Panc1 (cell line): ENCODE measurements around the gene ERCC1. TPM values are rescaled to one million over a fixed set of nuclear protein-coding genes. Genes with fewer than 3 reads are reported as not detected.
"Not testable (repeated sequence)": the region's sequence is repeated elsewhere in the genome, so short reads cannot be mapped to it uniquely, and the experiment has no call there.

Source experiments
- ATAC-seq: fragments of 200-7000 bp; cut with Tn5 transposase; 2 replicates; pipeline ENCODE4 v1.9.1; 2020; ENCODE audit warnings: mild to moderate bottlenecking, moderate library complexity
- BruUV-seq: library from RNA; stranded (reverse); fragments of 400-500 nt; replicated peaks from 2 replicates; lab custom pipeline; 2021; lab: Mats Ljungman, UMichigan
- CTCF ChIA-PET: fragments of 300-600 bp; sonication (Branson Sonifier 250); formaldehyde crosslinking; loops from one replicate; lab custom pipeline; 2022; ENCODE audit warnings: antibody characterized with exemption; lab: Charles Lee
- POLR2A ChIA-PET: fragments of 300-600 bp; sonication (Branson Sonifier 250); formaldehyde crosslinking; loops from one replicate; lab custom pipeline; 2022; ENCODE audit warnings: antibody characterized with exemption; lab: Charles Lee
- DNase-seq: peaks from one replicate; pipeline ENCODE4 v3.0.0-alpha.2; 2010; ENCODE audit warnings: low read depth, low spot score
- H3K27ac ChIP-seq: 2 replicates; pipeline ENCODE4 v1.5.1; 2011; ENCODE audit warnings: mild to moderate bottlenecking, low read length, inconsistent platforms
- H3K27me3 ChIP-seq: fragments of 200-500 bp; sonication (Bioruptor generic); 2 replicates; pipeline ENCODE4 v1.6.0; 2014; ENCODE audit warnings: low read length, inconsistent platforms; ENCODE audit not compliant: control insufficient read depth, insufficient read depth
- H3K36me3 ChIP-seq: fragments of 200-500 bp; sonication (Bioruptor generic); 2 replicates; pipeline ENCODE4 v1.5.1; 2014; ENCODE audit warnings: inconsistent platforms, mild to moderate bottlenecking, low read length, moderate library complexity; ENCODE audit not compliant: control insufficient read depth, insufficient read depth
- H3K4me1 ChIP-seq: 2 replicates; pipeline ENCODE4 v1.5.1; 2011; ENCODE audit warnings: inconsistent platforms, mild to moderate bottlenecking, low read length, moderate library complexity; ENCODE audit not compliant: control insufficient read depth, insufficient read depth
- H3K4me3 ChIP-seq, 2 experiments: 2 replicates each; pipeline ENCODE4 v1.5.1; 2011 to 2012; ENCODE audit warnings: low read depth in 2 of 2, low read length in 2 of 2, mild to moderate bottlenecking in 2 of 2, inconsistent platforms in 1 of 2, moderate library complexity in 1 of 2
- H3K9me3 ChIP-seq: fragments of 200-500 bp; sonication (Bioruptor generic); 2 replicates; pipeline ENCODE4 v1.5.1; 2014; ENCODE audit warnings: low read depth, mild to moderate bottlenecking, inconsistent platforms, low read length, moderate library complexity; ENCODE audit not compliant: control insufficient read depth, insufficient read depth
- POLR2AphosphoS5 ChIP-seq: IDR thresholded peaks from 2 replicates; pipeline ENCODE4 v1.6.1; 2012; ENCODE audit warnings: mild to moderate bottlenecking, low read depth, low read length, moderate library complexity
- SIN3A ChIP-seq: IDR thresholded peaks from 2 replicates; pipeline ENCODE4 v1.6.1; 2012; ENCODE audit warnings: low read depth, mild to moderate bottlenecking, low read length, moderate library complexity, borderline replicate concordance; ENCODE audit not compliant: insufficient read depth
- TCF7L2 ChIP-seq: IDR thresholded peaks from 2 replicates; pipeline ENCODE4 v1.6.1; 2011; ENCODE audit warnings: mild to moderate bottlenecking, low read depth, low read length, inconsistent platforms
- in situ Hi-C: cut with HindIII; loops from 2 replicates; pipeline ENCODE4 v1.10.0; 2016; ENCODE audit warnings: low sequenced_read_pairs, low pct_unique_long_range_greater_than_20kb
- intact Hi-C: fragments of 100-400 bp; cut with micrococcal nuclease; formaldehyde crosslinking; loops from one replicate; pipeline ENCODE4 v1.10.0; 2022; ENCODE audit not compliant: unreplicated experiment
- total RNA-seq: library from RNA; stranded (reverse); gene quantifications from one replicate; pipeline ENCODE4 v1.2.1, GENCODE V29; 2021; ENCODE audit not compliant: unreplicated experiment
- TF ChIP-seq, protein P1 (sequence below): fragments of 450-650 bp; IDR thresholded peaks from 2 replicates; pipeline ENCODE4 v1.5.1; 2017; ENCODE audit warnings: mild to moderate bottlenecking
- TF ChIP-seq, protein P2 (sequence below), 2 experiments: IDR thresholded peaks; 2 replicates each; pipeline ENCODE4 v1.6.1; 2011 to 2012; ENCODE audit warnings: low read depth in 2 of 2, control low read depth in 1 of 2, low read length in 1 of 2, mild to moderate bottlenecking in 1 of 2, moderate library complexity in 1 of 2; ENCODE audit not compliant: insufficient read depth in 1 of 2

The ERCC1 gene
- total RNA-seq, 1 experiment from 2014 or later: 80.3 TPM

DNA sequence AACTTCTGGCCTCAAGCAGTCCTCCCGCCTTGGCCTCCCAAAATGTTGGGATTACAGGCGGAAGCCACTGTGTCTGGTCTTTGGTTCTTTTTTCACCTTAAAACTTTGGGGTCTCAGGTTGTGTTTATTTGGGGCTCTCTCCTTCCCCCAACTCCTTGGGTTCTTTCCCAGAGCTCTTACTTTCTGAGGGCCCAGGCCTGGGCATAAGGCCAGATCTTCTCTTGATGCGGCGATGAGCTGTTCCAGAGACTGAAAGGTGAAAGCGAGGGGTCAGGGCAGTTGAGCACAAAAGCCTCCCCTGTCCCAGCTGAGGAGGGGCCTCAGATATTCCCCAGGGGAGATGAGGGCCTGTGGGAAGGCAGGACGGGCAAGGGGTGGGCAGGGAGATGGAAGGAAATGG lies 10.2 kb downstream of the ERCC1 start:
- no peak for ATAC-seq
- POLR2A ChIA-PET: no interaction called here
- H3K9me3 ChIP-seq: no peaks in the 10 kb centered on the region
- in situ Hi-C loops: no loop called here
- no peak for TF ChIP-seq TCF7L2
- no peak for TF ChIP-seq SIN3A
- TF ChIP-seq, protein P1, sequence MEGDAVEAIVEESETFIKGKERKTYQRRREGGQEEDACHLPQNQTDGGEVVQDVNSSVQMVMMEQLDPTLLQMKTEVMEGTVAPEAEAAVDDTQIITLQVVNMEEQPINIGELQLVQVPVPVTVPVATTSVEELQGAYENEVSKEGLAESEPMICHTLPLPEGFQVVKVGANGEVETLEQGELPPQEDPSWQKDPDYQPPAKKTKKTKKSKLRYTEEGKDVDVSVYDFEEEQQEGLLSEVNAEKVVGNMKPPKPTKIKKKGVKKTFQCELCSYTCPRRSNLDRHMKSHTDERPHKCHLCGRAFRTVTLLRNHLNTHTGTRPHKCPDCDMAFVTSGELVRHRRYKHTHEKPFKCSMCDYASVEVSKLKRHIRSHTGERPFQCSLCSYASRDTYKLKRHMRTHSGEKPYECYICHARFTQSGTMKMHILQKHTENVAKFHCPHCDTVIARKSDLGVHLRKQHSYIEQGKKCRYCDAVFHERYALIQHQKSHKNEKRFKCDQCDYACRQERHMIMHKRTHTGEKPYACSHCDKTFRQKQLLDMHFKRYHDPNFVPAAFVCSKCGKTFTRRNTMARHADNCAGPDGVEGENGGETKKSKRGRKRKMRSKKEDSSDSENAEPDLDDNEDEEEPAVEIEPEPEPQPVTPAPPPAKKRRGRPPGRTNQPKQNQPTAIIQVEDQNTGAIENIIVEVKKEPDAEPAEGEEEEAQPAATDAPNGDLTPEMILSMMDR: no peak
- TF ChIP-seq, protein P2, sequence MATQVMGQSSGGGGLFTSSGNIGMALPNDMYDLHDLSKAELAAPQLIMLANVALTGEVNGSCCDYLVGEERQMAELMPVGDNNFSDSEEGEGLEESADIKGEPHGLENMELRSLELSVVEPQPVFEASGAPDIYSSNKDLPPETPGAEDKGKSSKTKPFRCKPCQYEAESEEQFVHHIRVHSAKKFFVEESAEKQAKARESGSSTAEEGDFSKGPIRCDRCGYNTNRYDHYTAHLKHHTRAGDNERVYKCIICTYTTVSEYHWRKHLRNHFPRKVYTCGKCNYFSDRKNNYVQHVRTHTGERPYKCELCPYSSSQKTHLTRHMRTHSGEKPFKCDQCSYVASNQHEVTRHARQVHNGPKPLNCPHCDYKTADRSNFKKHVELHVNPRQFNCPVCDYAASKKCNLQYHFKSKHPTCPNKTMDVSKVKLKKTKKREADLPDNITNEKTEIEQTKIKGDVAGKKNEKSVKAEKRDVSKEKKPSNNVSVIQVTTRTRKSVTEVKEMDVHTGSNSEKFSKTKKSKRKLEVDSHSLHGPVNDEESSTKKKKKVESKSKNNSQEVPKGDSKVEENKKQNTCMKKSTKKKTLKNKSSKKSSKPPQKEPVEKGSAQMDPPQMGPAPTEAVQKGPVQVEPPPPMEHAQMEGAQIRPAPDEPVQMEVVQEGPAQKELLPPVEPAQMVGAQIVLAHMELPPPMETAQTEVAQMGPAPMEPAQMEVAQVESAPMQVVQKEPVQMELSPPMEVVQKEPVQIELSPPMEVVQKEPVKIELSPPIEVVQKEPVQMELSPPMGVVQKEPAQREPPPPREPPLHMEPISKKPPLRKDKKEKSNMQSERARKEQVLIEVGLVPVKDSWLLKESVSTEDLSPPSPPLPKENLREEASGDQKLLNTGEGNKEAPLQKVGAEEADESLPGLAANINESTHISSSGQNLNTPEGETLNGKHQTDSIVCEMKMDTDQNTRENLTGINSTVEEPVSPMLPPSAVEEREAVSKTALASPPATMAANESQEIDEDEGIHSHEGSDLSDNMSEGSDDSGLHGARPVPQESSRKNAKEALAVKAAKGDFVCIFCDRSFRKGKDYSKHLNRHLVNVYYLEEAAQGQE (IDR thresholded peaks at IDR 0.05; ENCODE audit: insufficient read depth in 1 of 2, low read depth in 2 of 2, low read length in 1 of 2): no peak
- no peaks in the 10 kb centered on the region for H3K4me1 ChIP-seq
- H3K4me3 ChIP-seq: no peak overlapping the region
- H3K27ac ChIP-seq: no peak overlapping the region
- no TSS peak for BruUV-seq
- CTCF ChIA-PET: no interaction called here
- no peaks in the 10 kb centered on the region for H3K36me3 ChIP-seq
- intact Hi-C loops: no loop called here
- DNase-seq: no peak
- no peaks in the 10 kb centered on the region for H3K27me3 ChIP-seq

DNA sequence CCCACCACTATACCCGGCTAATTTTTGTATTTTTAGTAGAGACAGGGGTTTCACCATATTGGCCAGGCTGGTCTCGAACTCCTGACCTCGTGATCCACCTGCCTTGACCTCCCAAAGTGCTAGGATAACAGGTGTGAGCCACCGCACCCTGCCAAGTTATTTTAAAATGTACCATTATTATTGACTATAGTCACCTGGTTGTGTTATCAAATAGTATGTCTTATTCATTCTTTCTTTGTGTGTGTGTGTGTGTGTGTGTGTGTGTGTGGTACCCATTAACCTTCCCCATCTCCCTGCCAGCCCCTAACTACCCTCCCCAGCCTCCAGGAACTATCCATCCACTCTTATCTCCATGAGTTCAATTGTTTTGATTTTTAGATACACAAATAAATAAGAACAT lies 13.4 kb downstream of the ERCC1 start:
- POLR2A ChIA-PET: interaction anchor here (0.6 kb wide), 1 partner anchor 706 kb away, joined by 3 read pairs; no protein-coding TSS in a partner anchor
- H3K4me1 ChIP-seq, H3K27me3 ChIP-seq, H3K9me3 ChIP-seq, H3K4me3 ChIP-seq, BruUV-seq, ATAC-seq, H3K36me3 ChIP-seq, DNase-seq, H3K27ac ChIP-seq, intact Hi-C loops, in situ Hi-C loops: not testable (repeated sequence)
- TF ChIP-seq POLR2AphosphoS5: 0 out of 2 replicates have a peak, but pooled peaks have one; percentile 6
- CTCF ChIA-PET: interaction anchor here (0.7 kb wide), 1 partner anchor 29 kb away, joined by 3 read pairs; no protein-coding TSS in a partner anchor

DNA sequence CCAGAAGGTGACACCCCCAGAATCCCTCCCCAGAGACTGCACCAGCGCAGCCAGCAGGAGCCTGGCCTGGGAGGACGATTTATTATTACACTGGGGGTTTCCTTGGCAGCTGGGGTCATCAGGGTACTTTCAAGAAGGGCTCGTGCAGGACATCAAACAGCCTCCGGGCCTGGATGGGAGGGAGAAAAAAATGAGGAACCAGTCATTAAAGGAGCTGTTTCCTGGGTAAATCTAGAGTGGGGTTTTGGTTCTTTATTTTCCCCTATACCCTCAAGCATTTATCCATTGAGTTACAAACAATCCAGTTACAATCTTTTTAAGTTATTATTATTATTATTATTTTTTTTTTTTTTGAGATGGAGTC lies 14.2 kb downstream of the ERCC1 start:
- in situ Hi-C loops: no loop called here
- Histone ChIP-seq H3K9me3 (no peaks in the 10 kb centered on the region), H3K27me3 (no peaks in the 10 kb centered on the region), H3K4me3 (no peak overlapping the region), H3K4me1 (no peaks in the 10 kb centered on the region), H3K27ac (no peak overlapping the region), H3K36me3 (peaks cover 2% of the 10 kb centered on the region; the same call in 1 of the 2 replicates)
- intact Hi-C loops: no loop called here
- no peak for DNase-seq
- no TSS peak for BruUV-seq
- POLR2A ChIA-PET: interaction anchor here (0.6 to 0.7 kb wide), 2 partner anchors 297 to 706 kb away, joined by 3 to 4 read pairs; no protein-coding TSS in a partner anchor
- no peak for ATAC-seq
- CTCF ChIA-PET: interaction anchor here (0.7 kb wide), 1 partner anchor 30 kb away, joined by 3 read pairs; no protein-coding TSS in a partner anchor
- TF ChIP-seq POLR2AphosphoS5: peak; percentile 33; the same call in 1 of the 2 replicates
- TF ChIP-seq, protein P2 (IDR thresholded peaks at IDR 0.05; ENCODE audit: insufficient read depth in 1 of 2, low read depth in 2 of 2, low read length in 1 of 2): no peak
